ENCODE data around the gene ACOX1.

The ACOX1 gene

GRCh38 chr17:75985986-75986385 lies 7.0 kb upstream of the ACOX1 start:
- DNase-seq (no peak), ATAC-seq (ENCODE audit: insufficient read depth, low read depth) (no peak)
- TF ChIP-seq, protein P1, sequence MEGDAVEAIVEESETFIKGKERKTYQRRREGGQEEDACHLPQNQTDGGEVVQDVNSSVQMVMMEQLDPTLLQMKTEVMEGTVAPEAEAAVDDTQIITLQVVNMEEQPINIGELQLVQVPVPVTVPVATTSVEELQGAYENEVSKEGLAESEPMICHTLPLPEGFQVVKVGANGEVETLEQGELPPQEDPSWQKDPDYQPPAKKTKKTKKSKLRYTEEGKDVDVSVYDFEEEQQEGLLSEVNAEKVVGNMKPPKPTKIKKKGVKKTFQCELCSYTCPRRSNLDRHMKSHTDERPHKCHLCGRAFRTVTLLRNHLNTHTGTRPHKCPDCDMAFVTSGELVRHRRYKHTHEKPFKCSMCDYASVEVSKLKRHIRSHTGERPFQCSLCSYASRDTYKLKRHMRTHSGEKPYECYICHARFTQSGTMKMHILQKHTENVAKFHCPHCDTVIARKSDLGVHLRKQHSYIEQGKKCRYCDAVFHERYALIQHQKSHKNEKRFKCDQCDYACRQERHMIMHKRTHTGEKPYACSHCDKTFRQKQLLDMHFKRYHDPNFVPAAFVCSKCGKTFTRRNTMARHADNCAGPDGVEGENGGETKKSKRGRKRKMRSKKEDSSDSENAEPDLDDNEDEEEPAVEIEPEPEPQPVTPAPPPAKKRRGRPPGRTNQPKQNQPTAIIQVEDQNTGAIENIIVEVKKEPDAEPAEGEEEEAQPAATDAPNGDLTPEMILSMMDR (IDR thresholded peaks at IDR 0.05; ENCODE audit: borderline replicate concordance, extremely low read depth, low read length, poor library complexity, severe bottlenecking): no peak
- no peak for TF ChIP-seq EZH2 (IDR thresholded peaks at IDR 0.05; ENCODE audit: borderline replicate concordance, low read depth, low read length, severe bottlenecking)
- Histone ChIP-seq H3K4me3 (ENCODE audit: low read depth in 1 of 2, low read length in 2 of 2) (no peak overlapping the region), H3K4me2 (ENCODE audit: insufficient read depth, low read length) (no peak overlapping the region), H4K20me1 (ENCODE audit: insufficient read depth, low read length) (no peaks in the 10 kb centered on the region), H3K4me1 (ENCODE audit: insufficient read depth, low read length) (no peaks in the 10 kb centered on the region), H3K9ac (ENCODE audit: low read depth, low read length) (no peak overlapping the region), H3K36me3 (ENCODE audit: insufficient read depth, low read length) (peaks cover 3% of the 10 kb centered on the region; the same call in 1 of the 2 replicates), H3K79me2 (ENCODE audit: insufficient read depth, low read length) (0 out of 2 replicates have a peak, but pooled peaks cover 3% of the 10 kb centered on the region), H3K27me3 (ENCODE audit: insufficient read depth, low read length, poor library complexity) (no peaks in the 10 kb centered on the region), H2AFZ (ENCODE audit: low read depth, low read length) (no peak overlapping the region), H3K27ac (ENCODE audit: low read length) (no peak overlapping the region), H3K9me3 (ENCODE audit: insufficient read depth, low read length, severe bottlenecking) (no peaks in the 10 kb centered on the region)

- no peaks in the 10 kb centered on the region for H3K27me3 ChIP-seq (ENCODE audit: insufficient read depth, low read length, poor library complexity)
- ATAC-seq (ENCODE audit: insufficient read depth, low read depth) (no peak), DNase-seq (no peak)
- H3K4me3 ChIP-seq (ENCODE audit: low read depth in 1 of 2, low read length in 2 of 2): no peak overlapping the region
- no peak overlapping the region for H3K27ac ChIP-seq (ENCODE audit: low read length)
- peaks cover 18% of the 10 kb centered on the region for H3K79me2 ChIP-seq (ENCODE audit: insufficient read depth, low read length)
- H3K4me1 ChIP-seq (ENCODE audit: insufficient read depth, low read length): peaks cover 12% of the 10 kb centered on the region
- H3K9me3 ChIP-seq (ENCODE audit: insufficient read depth, low read length, severe bottlenecking): no peaks in the 10 kb centered on the region
- H2AFZ ChIP-seq (ENCODE audit: low read depth, low read length): no peak overlapping the region
- no peak for TF ChIP-seq EZH2 (IDR thresholded peaks at IDR 0.05; ENCODE audit: borderline replicate concordance, low read depth, low read length, severe bottlenecking)
- TF ChIP-seq, protein P1 (IDR thresholded peaks at IDR 0.05; ENCODE audit: borderline replicate concordance, extremely low read depth, low read length, poor library complexity, severe bottlenecking): no peak
- H3K9ac ChIP-seq (ENCODE audit: low read depth, low read length): no peak overlapping the region
- no peak overlapping the region for H3K4me2 ChIP-seq (ENCODE audit: insufficient read depth, low read length)
- peaks cover 3% of the 10 kb centered on the region for H3K36me3 ChIP-seq (ENCODE audit: insufficient read depth, low read length)
- no peaks in the 10 kb centered on the region for H4K20me1 ChIP-seq (ENCODE audit: insufficient read depth, low read length)
Measured at GRCh38 chr17:75983501-75984181, 4.7 kb upstream of the ACOX1 start.

DNA sequence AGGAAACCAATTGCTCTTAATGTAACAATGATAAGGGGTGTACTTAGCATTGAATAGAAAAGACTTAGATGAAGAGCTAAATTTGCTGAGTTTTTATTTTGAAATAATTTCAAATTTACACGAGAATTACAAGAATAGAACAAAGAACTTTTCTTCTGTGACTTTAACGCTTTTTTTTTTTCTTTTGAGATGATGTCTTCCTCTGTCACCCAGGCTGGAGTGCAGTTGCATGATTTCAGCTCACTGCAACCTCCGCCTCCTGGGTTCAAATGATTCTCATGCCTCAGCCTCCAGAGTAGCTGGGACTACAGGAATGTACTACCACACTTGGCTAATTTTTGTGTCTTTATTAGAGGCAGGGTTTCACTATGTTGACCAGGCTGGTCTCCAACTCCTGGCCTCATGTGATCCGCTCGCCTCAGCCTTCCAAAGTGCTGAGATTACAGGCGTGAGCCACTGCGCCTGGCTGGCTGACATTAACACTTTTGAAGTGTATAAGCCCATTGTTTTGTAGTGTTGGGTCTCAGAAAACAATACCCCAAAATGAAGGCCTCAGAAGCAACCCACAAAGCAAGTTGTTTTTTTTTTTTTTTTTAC lies 2.2 kb upstream of the ACOX1 start:
- no peaks in the 10 kb centered on the region for H3K9me3 ChIP-seq (ENCODE audit: insufficient read depth, low read length, severe bottlenecking)
- ATAC-seq (ENCODE audit: insufficient read depth, low read depth) (no peak), DNase-seq (no peak)
- no peak overlapping the region for H3K27ac ChIP-seq (ENCODE audit: low read length)
- H3K9ac ChIP-seq (ENCODE audit: low read depth, low read length): peak overlapping the region; percentile 78; the same call in 1 of the 2 replicates
- peak overlapping the region; percentile 74 for H3K4me2 ChIP-seq (ENCODE audit: insufficient read depth, low read length)
- peaks cover 36% of the 10 kb centered on the region for H3K4me1 ChIP-seq (ENCODE audit: insufficient read depth, low read length)
- peaks cover 29% of the 10 kb centered on the region for H3K79me2 ChIP-seq (ENCODE audit: insufficient read depth, low read length)
- H4K20me1 ChIP-seq (ENCODE audit: insufficient read depth, low read length): no peaks in the 10 kb centered on the region
- H2AFZ ChIP-seq (ENCODE audit: low read depth, low read length): 0 out of 2 replicates have a peak overlapping the region, but pooled peaks have one; percentile 1
- H3K27me3 ChIP-seq (ENCODE audit: insufficient read depth, low read length, poor library complexity): no peaks in the 10 kb centered on the region
- no peak for TF ChIP-seq EZH2 (IDR thresholded peaks at IDR 0.05; ENCODE audit: borderline replicate concordance, low read depth, low read length, severe bottlenecking)
- TF ChIP-seq, protein P1 (IDR thresholded peaks at IDR 0.05; ENCODE audit: borderline replicate concordance, extremely low read depth, low read length, poor library complexity, severe bottlenecking): no peak
- no peak overlapping the region for H3K4me3 ChIP-seq (ENCODE audit: low read depth in 1 of 2, low read length in 2 of 2)
- no peaks in the 10 kb centered on the region; the same call in 1 of the 2 replicates for H3K36me3 ChIP-seq (ENCODE audit: insufficient read depth, low read length)
